Measurements from ENCODE around the gene SEL1L. TPM values are rescaled to one million over a fixed set of nuclear protein-coding genes. Genes with fewer than 3 reads are reported as not detected.
"Not testable (repeated sequence)": the region's sequence is repeated elsewhere in the genome, so short reads cannot be mapped to it uniquely, and the experiment has no call there.

Gene SEL1L
- total RNA-seq, 2 experiments from 2014 or later: 46.4 to 55.4 TPM

GRCh38 chr14:81472096-81472800 is 61.4 kb downstream of the SEL1L start:
- peaks cover 60% of the 10 kb centered on the region for H3K4me1 Mint-ChIP-seq (ENCODE audit: low read depth)
- POLR2A ChIA-PET: interaction anchor here (0.7 to 1.7 kb wide), 2 partner anchors 7 to 16 kb away, joined by 3 to 4 read pairs; no protein-coding TSS in a partner anchor
- intact Hi-C loops (cut with micrococcal nuclease): loop anchor here (5.0 kb wide), 2 partner anchors 60 to 255 kb away; partner anchors contain the start of gene SEL1L
- ATAC-seq (no peak), DNase-seq (no peak)
- H3K27ac Mint-ChIP-seq: peak overlapping the region; percentile 46
- H3K9me3 Mint-ChIP-seq: peaks cover 2% of the 10 kb centered on the region
- CTCF ChIA-PET: interaction anchor here (1.0 to 1.5 kb wide), 3 partner anchors 8 to 203 kb away, joined by 3 to 4 read pairs (median 4); no protein-coding TSS in a partner anchor
- peaks cover 42% of the 10 kb centered on the region for H3K36me3 Mint-ChIP-seq (ENCODE audit: low read depth)
- TF ChIP-seq CTCF (IDR thresholded peaks at IDR 0.05): no peak
- H3K4me3 Mint-ChIP-seq: no peak overlapping the region
- no peaks in the 10 kb centered on the region for H3K27me3 Mint-ChIP-seq

- intact Hi-C loops (cut with micrococcal nuclease): loop anchor here (5.0 kb wide), 2 partner anchors 61 to 254 kb away; partner anchors contain the start of gene SEL1L
- Mint-ChIP-seq H3K9me3 (peaks cover 2% of the 10 kb centered on the region), H3K4me3 (no peak overlapping the region), H3K27me3 (no peaks in the 10 kb centered on the region), H3K27ac (peak overlapping the region; percentile 91), H3K36me3 (ENCODE audit: low read depth) (peaks cover 38% of the 10 kb centered on the region), H3K4me1 (ENCODE audit: low read depth) (peaks cover 59% of the 10 kb centered on the region)
- peak; percentile 52 for ATAC-seq
- no peak for TF ChIP-seq CTCF (IDR thresholded peaks at IDR 0.05)
- POLR2A ChIA-PET: interaction anchor here (1.0 to 1.6 kb wide), 4 partner anchors 25 to 252 kb away, joined by 3 to 8 read pairs (median 4); partner anchors contain the start of genes GTF2A1 and SEL1L
- CTCF ChIA-PET: interaction anchor here (1.5 kb wide), 1 partner anchor 16 kb away, joined by 4 read pairs; no protein-coding TSS in a partner anchor
- peak; percentile 70 for DNase-seq
Measured at GRCh38 chr14:81471062-81471461, 62.6 kb downstream of the SEL1L start.

GRCh38 chr14:81470557-81470826 is 63.2 kb downstream of the SEL1L start:
- ATAC-seq: peak; percentile 21
- intact Hi-C loops (cut with micrococcal nuclease): loop anchor here (5.0 kb wide), 2 partner anchors 62 to 253 kb away; partner anchors contain the start of gene SEL1L

GRCh38 chr14:81466854-81467253 is 66.8 kb downstream of the SEL1L start:
- ATAC-seq (no peak), DNase-seq (no peak)
- intact Hi-C loops (cut with micrococcal nuclease): loop anchor here (10.0 kb wide), 1 partner anchor 512 kb away; the partner anchor contains the start of gene TSHR
- CTCF ChIA-PET: no interaction called here
- H3K4me1 Mint-ChIP-seq (ENCODE audit: low read depth): peaks cover 29% of the 10 kb centered on the region
- peaks cover 13% of the 10 kb centered on the region for H3K36me3 Mint-ChIP-seq (ENCODE audit: low read depth)
- peaks cover 2% of the 10 kb centered on the region for H3K9me3 Mint-ChIP-seq
- POLR2A ChIA-PET: no interaction called here
- no peak overlapping the region for H3K27ac Mint-ChIP-seq
- no peak overlapping the region for H3K4me3 Mint-ChIP-seq
- no peaks in the 10 kb centered on the region for H3K27me3 Mint-ChIP-seq
- TF ChIP-seq CTCF (IDR thresholded peaks at IDR 0.05): no peak

More at GRCh38 chr14:81470557-81470826, 63.2 kb downstream of the SEL1L start:
- DNase-seq, CTCF ChIA-PET, H3K9me3 Mint-ChIP-seq, H3K27me3 Mint-ChIP-seq, H3K4me3 Mint-ChIP-seq: not testable (repeated sequence)
- Mint-ChIP-seq H3K27ac (peak overlapping the region; percentile 91), H3K36me3 (ENCODE audit: low read depth) (peaks cover 34% of the 10 kb centered on the region), H3K4me1 (ENCODE audit: low read depth) (peaks cover 56% of the 10 kb centered on the region)
- POLR2A ChIA-PET: interaction anchor here (1.0 to 1.6 kb wide), 4 partner anchors 26 to 251 kb away, joined by 3 to 8 read pairs (median 4); partner anchors contain the start of genes GTF2A1 and SEL1L

GRCh38 chr14:81465507-81466228 is 68.0 kb downstream of the SEL1L start:
- peaks cover 18% of the 10 kb centered on the region for H3K4me1 Mint-ChIP-seq (ENCODE audit: low read depth)
- no peak for TF ChIP-seq CTCF (IDR thresholded peaks at IDR 0.05)
- intact Hi-C loops (cut with micrococcal nuclease): loop anchor here (10.0 kb wide), 1 partner anchor 511 kb away; the partner anchor contains the start of gene TSHR
- no peaks in the 10 kb centered on the region for H3K9me3 Mint-ChIP-seq
- DNase-seq: no peak
- H3K36me3 Mint-ChIP-seq (ENCODE audit: low read depth): peaks cover 8% of the 10 kb centered on the region
- peak overlapping the region; percentile 53 for H3K27ac Mint-ChIP-seq
- no peak overlapping the region for H3K4me3 Mint-ChIP-seq
- ATAC-seq: no peak
- ChIA-PET POLR2A (interaction anchor here (1.3 kb wide), 1 partner anchor 196 kb away, joined by 4 read pairs; no protein-coding TSS in a partner anchor), CTCF (interaction anchor here (0.9 to 3.5 kb wide), 10 partner anchors 12 to 470 kb away, joined by 3 to 50 read pairs (median 7); no protein-coding TSS in a partner anchor)
- no peaks in the 10 kb centered on the region for H3K27me3 Mint-ChIP-seq

GRCh38 chr14:81465003-81465392 is 68.7 kb downstream of the SEL1L start:
- DNase-seq (peak; percentile 20), ATAC-seq (peak; percentile 31)
- Mint-ChIP-seq H3K4me3 (peak overlapping the region; percentile 77), H3K27ac (peak overlapping the region; percentile 85), H3K4me1 (ENCODE audit: low read depth) (peaks cover 11% of the 10 kb centered on the region)
- ChIA-PET POLR2A (interaction anchor here (0.6 to 1.3 kb wide), 2 partner anchors 7 to 195 kb away, joined by 3 to 4 read pairs; no protein-coding TSS in a partner anchor), CTCF (interaction anchor here (0.6 to 3.5 kb wide), 38 partner anchors 8 to 523 kb away, joined by 3 to 50 read pairs (median 4); partner anchors contain the start of genes GTF2A1, SEL1L and TSHR)
- H3K9me3 Mint-ChIP-seq; H3K27me3 Mint-ChIP-seq; H3K36me3 Mint-ChIP-seq (ENCODE audit: low read depth): not testable (repeated sequence)
- intact Hi-C loops (cut with micrococcal nuclease): loop anchor here (10.0 kb wide), 1 partner anchor 510 kb away; the partner anchor contains the start of gene TSHR

All from activated CD8-positive, alpha-beta T cell treated with anti-CD3 and anti-CD28 coated beads for 36 hours (primary cell).